Mesodermal cell (in vitro differentiated cells): Measurements from ENCODE around the gene TXNRD2.

ENCODE experiments used
- H3K27ac ChIP-seq: 2 replicates; pipeline ENCODE4 v1.7.0; 2013; ENCODE audit warnings: mild to moderate bottlenecking, low read depth, low read length, moderate library complexity; ENCODE audit not compliant: severe bottlenecking
- H3K36me3 ChIP-seq: 2 replicates; pipeline ENCODE4 v1.7.1; 2013; ENCODE audit warnings: mild to moderate bottlenecking, low read length, moderate library complexity; ENCODE audit not compliant: control insufficient read depth, insufficient read depth
- H3K4me1 ChIP-seq: one replicate; pipeline ENCODE4 v1.7.1; 2013; ENCODE audit warnings: mild to moderate bottlenecking, low read length; ENCODE audit not compliant: insufficient read depth, control insufficient read depth, poor library complexity, severe bottlenecking
- H3K4me3 ChIP-seq: 2 replicates; pipeline ENCODE4 v1.7.0; 2013; ENCODE audit warnings: low read length, control low read depth, mild to moderate bottlenecking; ENCODE audit not compliant: insufficient read depth, poor library complexity, severe bottlenecking; ENCODE audit errors: extremely low read depth
- H3K9me3 ChIP-seq: 2 replicates; pipeline ENCODE4 v1.7.1; 2013; ENCODE audit warnings: mild to moderate bottlenecking, low read length, moderate library complexity; ENCODE audit not compliant: control insufficient read depth
- WGBS, 2 experiments: methylation state at CpG; one replicate each; pipeline ENCODE4 v1.1.5; 2013; ENCODE audit warnings: missing lambda C conversion rate in 2 of 2; ENCODE audit not compliant: insufficient coverage in 2 of 2; 5-methylcytosine and 5-hydroxymethylcytosine counted together

TXNRD2 gene

DNA sequence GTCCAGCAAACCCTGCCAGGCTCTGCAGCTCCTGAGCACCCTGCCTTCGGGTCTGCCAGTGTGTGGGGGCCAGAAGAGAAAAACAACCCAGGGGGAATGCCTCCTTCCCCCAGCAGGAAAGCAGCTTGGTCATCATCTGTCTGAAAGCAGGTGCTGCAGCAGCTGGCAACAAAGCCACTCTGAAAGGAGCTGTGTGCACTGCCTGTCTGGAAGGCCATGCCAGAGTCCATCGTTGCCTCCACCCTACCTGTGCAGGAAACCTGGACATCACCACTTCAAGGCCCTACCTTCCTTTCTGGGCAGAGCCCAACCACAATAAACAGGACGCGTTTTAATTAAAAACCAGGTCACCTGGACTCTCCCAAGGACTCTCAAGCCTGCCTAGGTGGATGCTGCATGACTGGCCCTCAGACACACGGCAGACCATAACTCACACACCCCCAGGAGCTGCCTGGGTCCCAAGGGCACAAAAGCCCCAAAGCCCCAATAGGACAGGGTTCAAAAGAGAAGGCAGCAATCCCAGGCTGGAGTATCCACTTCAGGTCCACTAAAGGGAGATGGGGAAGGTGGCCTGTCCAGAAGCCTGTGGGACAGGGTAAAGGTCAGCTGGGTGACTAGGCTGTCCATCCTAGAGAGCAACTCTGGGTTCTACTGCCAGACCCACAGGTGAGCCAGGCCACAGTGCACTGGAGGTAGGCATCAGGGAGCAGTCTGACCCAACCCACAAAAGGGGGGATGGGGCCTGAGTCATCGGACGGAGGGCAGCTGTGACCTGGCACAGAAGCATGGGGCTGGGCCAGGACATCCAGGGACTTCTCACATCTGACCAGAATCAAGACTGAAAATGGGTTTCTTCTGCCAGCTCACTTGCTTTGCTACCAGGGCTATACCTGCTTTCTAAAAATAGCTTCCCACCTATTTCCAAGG, 93.1 kb downstream of the TXNRD2 start:
- 91 to 93% methylated on average over 6 to 7 of the region's 7 CpGs for WGBS, 2 experiments

DNA sequence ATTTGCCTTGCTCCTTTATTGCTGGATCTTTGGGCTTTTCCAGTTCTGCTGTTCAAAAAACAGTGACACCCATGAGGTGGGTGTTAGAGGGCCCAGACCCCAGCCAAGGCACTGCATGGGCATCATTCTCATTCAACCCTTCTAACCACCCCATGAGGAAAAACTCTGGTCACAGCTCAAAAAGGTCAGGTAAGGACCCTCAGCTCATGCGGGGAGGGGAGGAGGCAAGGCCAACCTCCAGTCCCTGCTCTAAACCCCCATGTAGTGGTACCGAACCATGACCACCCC, 94.3 kb downstream of the TXNRD2 start:
- no peak overlapping the region for H3K27ac ChIP-seq
- H3K36me3 ChIP-seq = peaks cover 53% of the 10 kb centered on the region
- H3K9me3 ChIP-seq = no peaks in the 10 kb centered on the region
- H3K4me3 ChIP-seq = no peak overlapping the region
- 83 to 100% methylated on average over 1 of the region's 2 CpGs for WGBS, 2 experiments
- H3K4me1 ChIP-seq = peaks cover 34% of the 10 kb centered on the region

More for the DNA sequence above, 93.1 kb downstream of the TXNRD2 start:
- Histone ChIP-seq H3K4me1 (peaks cover 46% of the 10 kb centered on the region), H3K36me3 (peaks cover 65% of the 10 kb centered on the region), H3K4me3 (no peak overlapping the region), H3K27ac (no peak overlapping the region), H3K9me3 (no peaks in the 10 kb centered on the region)

DNA sequence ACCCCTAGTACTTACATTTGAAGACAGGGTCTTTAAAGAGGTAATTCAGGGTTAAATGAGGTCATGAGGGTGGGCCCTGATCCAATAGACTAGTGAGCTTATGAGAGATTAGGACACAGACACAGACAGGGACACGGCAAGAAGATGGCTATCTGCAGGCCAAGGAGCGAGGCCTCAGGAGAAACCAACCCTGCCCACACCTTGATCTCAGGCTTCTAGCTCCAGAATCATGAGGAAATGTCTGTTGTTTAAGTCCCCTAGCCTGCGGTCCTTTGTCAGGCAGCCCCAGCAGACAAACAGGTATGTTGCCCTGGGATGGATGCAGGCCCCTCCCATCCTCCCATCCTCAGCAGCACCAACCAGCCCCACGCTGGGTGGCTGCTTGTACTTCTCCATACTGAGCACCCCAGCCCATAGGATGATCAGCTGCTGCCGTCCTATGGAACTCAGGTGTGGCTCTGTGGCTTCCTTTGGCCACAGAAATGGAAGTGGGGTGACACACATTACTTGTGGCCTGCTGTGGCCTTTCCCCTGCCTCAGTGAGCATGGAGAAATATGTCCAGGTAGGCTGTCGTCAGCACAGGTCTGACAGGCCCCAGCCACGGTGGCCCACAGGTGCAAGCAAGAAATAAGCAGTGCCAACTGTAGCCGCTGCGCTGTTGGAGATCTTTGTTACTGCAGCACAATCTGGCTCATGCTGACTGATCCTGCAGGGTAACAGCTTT, 94.8 kb downstream of the TXNRD2 start:
- 95 to 98% methylated on average over 7 to 8 of the region's 9 CpGs for WGBS, 2 experiments
- Histone ChIP-seq H3K36me3 (peaks cover 48% of the 10 kb centered on the region), H3K4me1 (peaks cover 29% of the 10 kb centered on the region), H3K9me3 (no peaks in the 10 kb centered on the region), H3K4me3 (no peak overlapping the region), H3K27ac (no peak overlapping the region)

DNA sequence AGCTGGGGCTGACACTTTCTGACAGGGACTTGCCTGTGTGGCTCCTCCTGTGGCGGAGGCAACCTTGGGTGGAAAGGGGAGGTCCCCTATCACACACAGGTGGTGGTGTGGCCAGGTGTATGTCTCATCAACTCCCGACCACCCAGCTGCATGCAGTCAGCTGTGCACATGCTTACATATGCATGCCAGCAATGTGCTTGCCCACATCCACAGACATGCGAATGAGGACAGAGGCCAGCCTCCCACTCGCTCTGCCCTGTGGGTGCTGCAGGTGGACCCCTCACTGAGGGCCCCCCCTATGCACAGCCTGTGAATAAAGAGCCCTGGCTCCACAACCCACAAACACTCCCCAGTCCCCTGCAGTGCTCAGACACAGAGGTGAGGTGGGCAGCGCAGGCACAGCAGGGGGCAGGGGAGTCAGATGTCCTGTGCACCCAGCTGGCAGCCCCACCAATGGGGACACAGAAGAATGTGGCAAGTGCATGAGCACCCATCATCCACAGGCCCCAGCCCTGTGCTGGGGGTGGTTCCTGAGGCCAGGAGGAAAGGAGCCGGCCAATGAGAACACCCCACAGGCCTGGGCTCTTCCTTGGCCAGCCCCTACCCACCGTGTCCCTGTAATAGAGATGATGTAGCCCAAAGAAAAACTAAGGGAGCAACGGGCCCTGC, 96.4 kb downstream of the TXNRD2 start:
- Histone ChIP-seq H3K9me3 (no peaks in the 10 kb centered on the region), H3K4me1 (peaks cover 20% of the 10 kb centered on the region), H3K36me3 (peaks cover 35% of the 10 kb centered on the region), H3K4me3 (no peak overlapping the region), H3K27ac (no peak overlapping the region)
- WGBS, 2 experiments = 88 to 92% methylated on average over 3 to 8 of the region's 8 CpGs

DNA sequence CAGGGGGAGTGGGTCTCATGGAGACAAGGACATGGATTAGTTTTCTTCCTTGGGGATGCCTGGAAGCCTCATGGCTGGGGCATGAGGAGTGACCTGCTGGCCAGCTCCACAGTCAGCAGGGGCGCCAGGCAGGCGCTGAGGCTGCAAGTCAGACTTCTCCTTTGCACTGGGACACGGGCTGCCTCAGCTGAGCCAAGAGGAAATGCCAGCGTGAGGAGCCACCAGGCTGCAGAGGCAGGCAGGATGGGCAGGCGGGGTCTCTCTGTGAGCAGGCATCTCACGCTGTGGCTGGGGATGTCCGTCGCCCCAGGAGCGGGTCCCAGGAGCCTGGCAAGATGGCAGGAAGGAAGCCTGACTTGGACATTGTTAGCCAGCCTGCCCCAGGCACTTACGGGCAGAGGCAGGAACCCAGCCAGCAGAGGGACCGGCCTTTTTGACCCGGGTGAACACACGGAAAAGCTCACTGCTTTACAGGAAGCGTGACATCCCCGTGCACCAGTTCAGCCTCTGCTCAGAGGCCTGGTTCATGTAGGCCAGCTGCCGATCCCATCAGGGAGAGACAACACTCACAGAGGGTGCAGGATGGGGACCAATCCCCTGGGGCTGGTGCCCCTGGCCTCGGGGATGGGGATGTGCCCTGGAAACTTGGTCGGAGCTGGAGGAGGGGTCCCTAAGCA, 97.1 kb downstream of the TXNRD2 start:
- Histone ChIP-seq H3K36me3 (peaks cover 28% of the 10 kb centered on the region), H3K4me3 (no peak overlapping the region), H3K4me1 (peaks cover 13% of the 10 kb centered on the region), H3K27ac (no peak overlapping the region), H3K9me3 (no peaks in the 10 kb centered on the region)
- WGBS, 2 experiments = 92 to 93% methylated on average over 15 to 18 of the region's 18 CpGs

DNA sequence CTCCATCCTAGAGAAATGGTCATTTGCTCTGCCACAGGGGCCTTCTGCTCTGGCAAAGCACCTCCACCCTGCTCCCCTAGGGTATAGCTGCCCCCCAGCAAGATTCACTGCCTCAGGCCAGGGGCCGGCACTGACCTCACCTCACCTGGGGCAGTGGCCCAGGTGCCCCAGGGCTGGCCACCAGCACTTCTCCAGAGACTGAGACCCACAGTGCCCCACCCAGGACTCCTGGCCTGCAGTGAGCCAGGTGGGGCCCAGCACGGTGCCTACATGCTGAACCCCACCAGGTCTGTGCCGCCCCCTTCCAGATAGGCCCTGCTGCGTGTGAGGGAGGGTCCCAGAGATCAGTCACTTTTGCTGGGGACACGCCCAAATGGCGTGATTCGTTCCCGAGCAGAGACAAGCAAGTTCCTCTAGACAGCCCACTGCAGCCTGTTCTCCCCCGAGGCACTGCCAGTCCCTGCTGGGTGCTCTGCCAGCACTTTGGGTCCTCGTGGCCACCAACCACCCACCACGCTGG, 97.7 kb downstream of the TXNRD2 start:
- peaks cover 9% of the 10 kb centered on the region for H3K4me1 ChIP-seq
- 92 to 95% methylated on average over 8 to 10 of the region's 11 CpGs for WGBS, 2 experiments

DNA sequence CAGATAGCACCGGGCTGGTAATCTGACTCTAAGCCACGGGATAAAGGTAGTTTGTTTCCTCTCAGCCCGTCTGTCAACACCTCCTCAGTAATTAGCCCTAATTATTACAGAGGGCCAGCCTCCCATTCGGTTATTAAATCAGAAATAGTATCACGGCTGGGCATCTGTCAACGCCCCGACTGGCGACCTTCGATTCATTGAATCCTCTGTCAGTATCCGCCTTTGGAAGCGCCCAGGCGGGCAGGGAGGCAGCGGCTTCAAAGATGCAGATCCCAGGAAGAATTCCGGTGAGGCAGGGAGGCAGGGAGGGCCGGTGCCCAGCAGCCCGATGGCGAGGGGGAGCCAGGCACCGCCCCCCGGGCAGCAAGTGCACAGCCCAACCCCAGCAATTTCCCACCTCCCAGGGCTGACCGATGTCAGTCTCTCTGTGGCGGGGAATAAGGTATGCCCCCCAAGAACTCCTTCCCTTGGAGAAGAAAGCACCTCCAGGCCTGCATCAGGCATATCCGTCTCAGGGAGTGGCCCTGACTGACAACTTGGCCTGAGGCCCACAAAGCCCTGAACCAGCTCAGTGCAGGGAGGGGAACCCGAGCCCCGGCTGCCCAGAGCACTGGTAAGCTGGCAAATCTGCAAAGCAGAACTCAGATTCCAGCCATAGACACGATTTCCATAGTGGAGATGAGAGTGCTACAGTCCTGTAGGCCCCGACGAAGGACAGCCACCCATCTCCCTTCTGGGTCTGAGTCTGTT, 98.3 kb downstream of the TXNRD2 start:
- Histone ChIP-seq H3K27ac (no peak overlapping the region), H3K4me3 (no peak overlapping the region), H3K4me1 (peaks cover 6% of the 10 kb centered on the region), H3K9me3 (no peaks in the 10 kb centered on the region), H3K36me3 (peaks cover 16% of the 10 kb centered on the region)
- WGBS, 2 experiments = 89 to 90% methylated on average over 25 of the region's 27 CpGs

More for the DNA sequence above, 97.7 kb downstream of the TXNRD2 start:
- peaks cover 22% of the 10 kb centered on the region for H3K36me3 ChIP-seq
- H3K27ac ChIP-seq = no peak overlapping the region
- no peaks in the 10 kb centered on the region for H3K9me3 ChIP-seq
- no peak overlapping the region for H3K4me3 ChIP-seq

DNA sequence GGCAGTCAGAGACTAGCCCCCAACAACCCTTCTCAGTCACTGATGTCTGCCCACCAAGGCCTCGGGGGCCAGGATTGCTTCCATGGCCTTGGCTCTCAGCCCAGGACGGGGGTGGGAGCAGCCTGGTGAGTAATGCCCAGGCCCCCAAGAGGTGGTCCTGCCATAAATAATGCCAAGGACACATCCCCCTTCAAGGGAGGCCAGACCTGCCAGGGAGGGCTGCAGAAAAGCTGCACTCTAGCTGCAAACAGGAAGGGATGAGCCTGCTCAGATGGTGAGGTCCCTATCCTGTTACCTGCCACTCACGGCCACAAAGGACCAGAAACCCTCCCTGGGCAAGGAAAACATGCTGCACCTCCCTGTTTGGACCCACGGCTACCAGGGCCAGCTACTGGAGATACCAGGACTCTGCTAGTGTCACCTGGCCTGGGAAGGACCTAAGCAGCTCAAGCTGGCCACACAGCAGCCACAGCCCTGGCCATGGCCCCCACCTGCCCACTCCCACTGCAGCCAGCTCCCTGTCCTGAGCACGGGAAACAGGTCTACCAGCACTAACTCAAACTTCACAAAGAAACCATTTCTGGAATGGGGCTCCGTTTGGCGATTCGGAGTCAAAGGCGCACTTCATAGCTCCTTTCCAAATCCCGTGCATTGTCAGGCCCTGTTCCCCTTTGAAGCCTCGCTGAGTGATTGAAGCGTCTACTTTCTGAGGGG, 99.1 kb downstream of the TXNRD2 start:
- Histone ChIP-seq H3K4me1 (peaks cover 6% of the 10 kb centered on the region), H3K4me3 (no peak overlapping the region), H3K27ac (no peak overlapping the region), H3K36me3 (peaks cover 9% of the 10 kb centered on the region), H3K9me3 (no peaks in the 10 kb centered on the region)
- 86 to 95% methylated on average over 10 to 12 of the region's 12 CpGs for WGBS, 2 experiments

DNA sequence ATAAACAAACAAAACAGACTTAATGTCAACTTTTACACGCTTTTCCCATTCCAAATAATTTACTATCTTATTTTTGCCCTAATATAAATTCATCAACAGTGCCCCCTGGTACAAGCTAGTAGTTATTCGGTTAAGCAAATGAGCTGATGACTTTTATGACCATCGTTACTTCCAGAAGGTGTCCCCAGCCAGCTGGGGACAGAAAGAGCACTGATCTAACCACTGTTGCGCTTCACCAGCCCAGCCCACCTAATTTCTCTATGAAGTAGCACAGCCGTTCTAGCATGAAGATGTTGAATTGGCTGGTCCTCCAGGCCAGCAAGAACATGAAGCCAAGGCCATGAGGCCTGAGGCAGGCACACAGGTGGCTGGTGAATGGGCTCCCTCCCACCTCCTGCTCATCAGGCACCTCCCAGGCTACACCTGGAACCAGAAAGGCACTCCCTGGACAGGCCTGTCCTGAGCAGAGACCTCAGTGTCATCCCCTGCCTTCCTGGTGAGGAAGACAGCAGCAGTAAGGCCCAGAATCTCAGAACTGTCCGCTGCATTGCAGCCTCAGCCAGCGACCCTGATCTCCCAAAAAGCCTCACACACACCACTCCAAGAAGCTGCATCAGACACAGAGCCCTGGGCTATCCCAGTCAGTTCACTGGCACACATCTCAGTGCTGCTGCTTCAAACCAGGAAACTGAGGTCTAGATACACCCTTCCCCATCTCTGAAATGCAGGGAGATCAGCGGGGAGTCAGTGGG, 99.8 kb downstream of the TXNRD2 start:
- peaks cover 1% of the 10 kb centered on the region for H3K36me3 ChIP-seq
- 94 to 95% methylated on average over 7 to 8 of the region's 8 CpGs for WGBS, 2 experiments
- no peaks in the 10 kb centered on the region for H3K9me3 ChIP-seq
- H3K4me3 ChIP-seq = no peak overlapping the region
- H3K4me1 ChIP-seq = peaks cover 6% of the 10 kb centered on the region
- H3K27ac ChIP-seq = no peak overlapping the region
